ENCODE results near the gene ZNF93.
"Not testable (repeated sequence)": the region's sequence is repeated elsewhere in the genome, so short reads cannot be mapped to it uniquely, and the experiment has no call there.

DNA sequence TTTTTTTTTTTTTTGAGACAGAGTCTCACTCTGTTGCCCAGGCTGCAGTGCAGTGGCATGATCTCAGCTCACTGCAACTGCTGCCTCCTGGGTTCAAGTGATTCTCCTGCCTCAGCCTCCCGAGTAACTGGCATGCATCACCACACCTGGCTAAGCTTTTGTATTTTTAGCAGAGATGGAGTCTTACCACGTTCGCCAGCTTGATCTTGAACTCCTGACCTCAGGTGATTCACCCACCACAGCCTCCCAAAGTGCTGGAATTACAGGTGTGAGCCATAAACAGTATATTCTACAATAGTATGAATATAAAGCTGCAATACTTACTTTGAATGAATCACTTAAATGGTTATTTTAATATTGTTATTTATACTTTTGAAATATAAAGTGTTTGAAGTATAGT is 6.8 kb downstream of the ZNF93 start:
- TF ChIP-seq, protein P1, sequence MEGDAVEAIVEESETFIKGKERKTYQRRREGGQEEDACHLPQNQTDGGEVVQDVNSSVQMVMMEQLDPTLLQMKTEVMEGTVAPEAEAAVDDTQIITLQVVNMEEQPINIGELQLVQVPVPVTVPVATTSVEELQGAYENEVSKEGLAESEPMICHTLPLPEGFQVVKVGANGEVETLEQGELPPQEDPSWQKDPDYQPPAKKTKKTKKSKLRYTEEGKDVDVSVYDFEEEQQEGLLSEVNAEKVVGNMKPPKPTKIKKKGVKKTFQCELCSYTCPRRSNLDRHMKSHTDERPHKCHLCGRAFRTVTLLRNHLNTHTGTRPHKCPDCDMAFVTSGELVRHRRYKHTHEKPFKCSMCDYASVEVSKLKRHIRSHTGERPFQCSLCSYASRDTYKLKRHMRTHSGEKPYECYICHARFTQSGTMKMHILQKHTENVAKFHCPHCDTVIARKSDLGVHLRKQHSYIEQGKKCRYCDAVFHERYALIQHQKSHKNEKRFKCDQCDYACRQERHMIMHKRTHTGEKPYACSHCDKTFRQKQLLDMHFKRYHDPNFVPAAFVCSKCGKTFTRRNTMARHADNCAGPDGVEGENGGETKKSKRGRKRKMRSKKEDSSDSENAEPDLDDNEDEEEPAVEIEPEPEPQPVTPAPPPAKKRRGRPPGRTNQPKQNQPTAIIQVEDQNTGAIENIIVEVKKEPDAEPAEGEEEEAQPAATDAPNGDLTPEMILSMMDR (IDR thresholded peaks at IDR 0.05) = not testable (repeated sequence)
- not testable (repeated sequence) for TF ChIP-seq POLR2AphosphoS5 (IDR thresholded peaks at IDR 0.05; ENCODE audit: low read depth, low read length); JUND (IDR thresholded peaks at IDR 0.05); REST (IDR thresholded peaks at IDR 0.05; ENCODE audit: low read depth, low read length); TAF1 (IDR thresholded peaks at IDR 0.05; ENCODE audit: borderline replicate concordance, low read depth, low read length); ELF1 (IDR thresholded peaks at IDR 0.05); EP300 (IDR thresholded peaks at IDR 0.05; ENCODE audit: borderline replicate concordance in 1 of 2, low read depth in 1 of 2, low read length in 1 of 2); TEAD4 (IDR thresholded peaks at IDR 0.05; ENCODE audit: borderline replicate concordance, insufficient read depth)
- TF ChIP-seq, protein P2, sequence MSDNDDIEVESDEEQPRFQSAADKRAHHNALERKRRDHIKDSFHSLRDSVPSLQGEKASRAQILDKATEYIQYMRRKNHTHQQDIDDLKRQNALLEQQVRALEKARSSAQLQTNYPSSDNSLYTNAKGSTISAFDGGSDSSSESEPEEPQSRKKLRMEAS (IDR thresholded peaks at IDR 0.05; ENCODE audit: low read depth) = not testable (repeated sequence)
